HepG2 (cell line): ENCODE measurements around the gene MRE11. TPM values are rescaled to one million over a fixed set of nuclear protein-coding genes. Genes with fewer than 3 reads are reported as not detected.

ENCODE experiments used
- CC2D1A ChIP-seq: sonication (generic); formaldehyde crosslinking; IDR thresholded peaks from 2 replicates; pipeline ENCODE4 v1.8.1; 2023; ENCODE audit warnings: mild to moderate bottlenecking, missing genetic modification reagents
- ETS1 ChIP-seq: sonication (generic); formaldehyde crosslinking; IDR thresholded peaks from 2 replicates; pipeline ENCODE4 v1.4.0; 2020; ENCODE audit warnings: missing genetic modification reagents
- HNF4A ChIP-seq: sonication (generic); formaldehyde crosslinking; IDR thresholded peaks from 2 replicates; pipeline ENCODE4 v1.4.0; 2020; ENCODE audit warnings: missing genetic modification reagents
- KLF12 ChIP-seq: sonication (generic); formaldehyde crosslinking; IDR thresholded peaks from 2 replicates; pipeline ENCODE4 v1.4.0; 2020; ENCODE audit warnings: missing genetic modification reagents, borderline replicate concordance
- MLLT10 ChIP-seq: sonication (generic); formaldehyde crosslinking; IDR thresholded peaks from 2 replicates; pipeline ENCODE4 v1.4.0; 2020; ENCODE audit warnings: missing genetic modification reagents
- NCOA1 ChIP-seq: sonication (generic); formaldehyde crosslinking; IDR thresholded peaks from 2 replicates; pipeline ENCODE4 v1.9.0; 2021; ENCODE audit warnings: missing genetic modification reagents
- NFYC ChIP-seq: IDR thresholded peaks from 2 replicates; pipeline ENCODE4 v1.6.1; 2016; ENCODE audit warnings: missing genetic modification reagents, missing compliant biosample characterization
- PAWR ChIP-seq: sonication (generic); formaldehyde crosslinking; IDR thresholded peaks from 2 replicates; pipeline ENCODE4 v1.4.0; 2020; ENCODE audit warnings: missing genetic modification reagents, mild to moderate bottlenecking, borderline replicate concordance
- RAD21 ChIP-seq: fragments of 450-650 bp; formaldehyde crosslinking; IDR thresholded peaks from 2 replicates; pipeline ENCODE4 v1.5.0; 2020; ENCODE audit warnings: mild to moderate bottlenecking
- RARA ChIP-seq: IDR thresholded peaks from 2 replicates; pipeline ENCODE4 v1.6.1; 2016; ENCODE audit warnings: missing genetic modification reagents, missing compliant biosample characterization
- SKI ChIP-seq: fragments of 450-650 bp; IDR thresholded peaks from one replicate; pipeline ENCODE4 v1.6.1; 2018; ENCODE audit warnings: mild to moderate bottlenecking; ENCODE audit not compliant: partially characterized antibody
- SP5 ChIP-seq: IDR thresholded peaks from 2 replicates; pipeline ENCODE4 v1.6.1; 2016; ENCODE audit warnings: low read depth, borderline replicate concordance
- ZBTB8A ChIP-seq: sonication (generic); formaldehyde crosslinking; IDR thresholded peaks from 2 replicates; pipeline ENCODE4 v1.4.0; 2020; ENCODE audit warnings: mild to moderate bottlenecking, low read depth, missing genetic modification reagents, borderline replicate concordance
- ZNF326 ChIP-seq: sonication (generic); formaldehyde crosslinking; IDR thresholded peaks from 2 replicates; pipeline ENCODE4 v1.4.0; 2020; ENCODE audit warnings: missing genetic modification reagents, borderline replicate concordance
- ZNF446 ChIP-seq: sonication (generic); formaldehyde crosslinking; IDR thresholded peaks from 2 replicates; pipeline ENCODE4 v1.5.0; 2020; ENCODE audit warnings: mild to moderate bottlenecking, missing genetic modification reagents
- ZNF576 ChIP-seq: sonication (generic); formaldehyde crosslinking; IDR thresholded peaks from 2 replicates; pipeline ENCODE4 v1.4.0; 2020; ENCODE audit warnings: mild to moderate bottlenecking, missing genetic modification reagents
- polyA plus RNA-seq, 8 experiments: library from polyadenylated mRNA; depleted of rRNA in 3 of 8; stranded (reverse) in 7 of 8; unstranded in 1 of 8; fragments of >200 nt; fragmentation: Illumina TruSeq in 4 of 8; extraction: Trizol in 4 of 8; gene quantifications; 2 replicates each; pipeline versions ENCODE4 v1.2.1 to v1.2.3, GENCODE V29; 2011 to 2016; ENCODE audit warnings: low read depth in 4 of 8, missing spikeins in 1 of 8, mixed read lengths in 1 of 8; ENCODE audit not compliant: insufficient read depth in 1 of 8
- total RNA-seq, 5 experiments: library from RNA; depleted of rRNA; stranded (reverse); fragments of >200 nt; fragmentation: Illumina TruSeq; extraction: Trizol; gene quantifications; 2 replicates each; pipeline ENCODE4 v1.2.3, GENCODE V29; 2016; ENCODE audit warnings: low read depth in 1 of 5

Gene MRE11
- total and polyA plus RNA-seq, 2 of the 13 experiments (the other 11 are each of a cell fraction or from before 2014, with no cell fraction given) = 7.2 to 37.3 TPM

GRCh38 chr11:94494126-94494680 is 559 bp upstream of the MRE11 start (continued):
- no peak for TF ChIP-seq CC2D1A
- no peak for TF ChIP-seq ZNF326
- TF ChIP-seq ETS1 = no peak
- no peak for TF ChIP-seq RARA
- TF ChIP-seq NCOA1 (CRISPR knock-in tag) = no peak
- no peak for TF ChIP-seq MLLT10 (CRISPR knock-in tag)
- TF ChIP-seq PAWR = no peak
- peak; percentile 23; the same call in 1 of the 2 replicates for TF ChIP-seq RAD21 (CRISPR knock-in tag)
- no peak for TF ChIP-seq HNF4A (CRISPR knock-in tag)
- TF ChIP-seq NFYC (CRISPR knock-in tag) = no peak
- no peak for TF ChIP-seq ZBTB8A (CRISPR knock-in tag)
- TF ChIP-seq ZNF576 (CRISPR knock-in tag) = no peak
- no peak for TF ChIP-seq ZNF446 (CRISPR knock-in tag)
- no peak for TF ChIP-seq SKI
- no peak for TF ChIP-seq KLF12
- no peak for TF ChIP-seq SP5 (CRISPR knock-in tag)
